Stimulated activated CD8-positive, alpha-beta memory T cell treated with anti-CD3 and anti-CD28 coated beads, Interleukin-7, amount 100 ng/mL, for 1 hour (primary cell): ENCODE results near the gene TBC1D28.
"Not testable (repeated sequence)": the region's sequence is repeated elsewhere in the genome, so short reads cannot be mapped to it uniquely, and the experiment has no call there.

Source experiments
- DNase-seq, 2 donors: peaks; one replicate each; pipeline ENCODE4 v3.0.0-alpha.2; 2020; ENCODE audit warnings: low read depth in 2 of 2

The TBC1D28 gene

DNA sequence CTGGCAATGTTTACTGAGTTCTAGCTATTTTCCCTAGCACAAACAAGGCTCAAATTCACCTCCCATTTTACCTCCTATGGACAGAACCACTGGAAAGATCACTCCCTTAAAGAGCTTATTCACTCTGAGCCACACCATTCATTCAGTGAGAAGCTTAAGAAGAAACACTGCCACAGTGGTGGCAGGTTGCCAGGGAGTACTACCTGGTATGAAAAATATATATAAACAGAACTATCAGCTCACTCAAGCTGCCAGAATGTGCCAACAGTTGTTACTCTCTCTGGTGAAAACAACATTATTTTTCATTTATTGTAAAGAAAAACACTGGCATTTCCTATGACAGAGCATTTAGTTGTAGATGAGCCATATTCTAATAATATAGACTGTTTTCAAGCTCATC, 31.2 kb downstream of the TBC1D28 start:
- not testable (repeated sequence) for DNase-seq

DNA sequence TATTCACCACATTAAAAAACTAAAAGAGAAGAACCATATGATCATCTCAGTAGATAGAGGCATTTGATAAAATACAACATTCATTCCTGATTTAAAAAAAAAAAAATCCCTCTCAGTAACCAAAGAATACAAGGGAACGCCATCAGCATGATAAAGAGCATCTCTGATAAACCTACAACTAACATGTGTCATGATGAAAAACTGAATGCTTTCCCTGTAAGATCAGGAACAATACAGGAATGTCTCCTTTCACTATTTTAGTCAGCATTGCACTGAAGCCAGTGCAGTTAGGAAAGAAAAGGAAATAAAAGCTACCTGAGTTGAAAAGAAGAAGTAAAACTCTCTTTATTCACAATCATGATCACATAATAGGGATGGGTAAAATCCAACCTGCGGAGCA, 51.1 kb downstream of the TBC1D28 start:
- DNase-seq = not testable (repeated sequence)
